Measurements from ENCODE around the gene OSBPL10.

DNA sequence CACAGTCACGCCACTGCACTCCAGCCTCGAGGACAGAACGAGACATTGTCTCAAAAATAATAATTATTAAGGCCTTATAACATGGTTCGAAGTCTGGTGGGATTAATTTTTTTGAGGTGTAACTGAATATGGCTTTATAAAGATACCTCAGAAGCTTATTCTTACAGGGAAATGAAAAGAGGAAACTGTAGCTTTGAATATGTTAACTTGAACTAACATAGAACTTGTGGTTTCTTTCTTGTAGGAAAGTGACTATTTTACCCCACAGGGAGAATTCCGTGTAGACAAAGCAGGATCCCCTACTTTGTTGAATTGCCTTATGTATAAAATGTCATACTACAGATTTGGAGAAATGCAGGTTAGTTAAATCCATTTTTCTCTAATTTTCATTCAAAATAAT lies 352.0 kb downstream of the OSBPL10 start:
- TF ChIP-seq POLR2AphosphoS5 (IDR thresholded peaks at IDR 0.05; ENCODE audit: low read depth, low read length) (no peak), TAF1 (IDR thresholded peaks at IDR 0.05; ENCODE audit: low read depth, low read length) (no peak), PAX5 (IDR thresholded peaks at IDR 0.05; ENCODE audit: insufficient read depth, low read length, severe bottlenecking) (no peak), POU2F2 (IDR thresholded peaks at IDR 0.05; ENCODE audit: low read depth, low read length) (no peak)
